GM19397 (cell line): Measurements from ENCODE around the gene PLA1A.

Source experiments
- ATAC-seq: cut with Tn5 transposase; IDR thresholded peaks from one replicate; pipeline ENCODE4 v1.9.1; 2021; ENCODE audit warnings: mild to moderate bottlenecking, moderate library complexity; ENCODE audit not compliant: unreplicated experiment

PLA1A gene

GRCh38 chr3:119604878-119605277 is 7.2 kb downstream of the PLA1A start:
- ATAC-seq: no peak

GRCh38 chr3:119608405-119609000 is 10.8 kb downstream of the PLA1A start:
- ATAC-seq: no peak

DNA sequence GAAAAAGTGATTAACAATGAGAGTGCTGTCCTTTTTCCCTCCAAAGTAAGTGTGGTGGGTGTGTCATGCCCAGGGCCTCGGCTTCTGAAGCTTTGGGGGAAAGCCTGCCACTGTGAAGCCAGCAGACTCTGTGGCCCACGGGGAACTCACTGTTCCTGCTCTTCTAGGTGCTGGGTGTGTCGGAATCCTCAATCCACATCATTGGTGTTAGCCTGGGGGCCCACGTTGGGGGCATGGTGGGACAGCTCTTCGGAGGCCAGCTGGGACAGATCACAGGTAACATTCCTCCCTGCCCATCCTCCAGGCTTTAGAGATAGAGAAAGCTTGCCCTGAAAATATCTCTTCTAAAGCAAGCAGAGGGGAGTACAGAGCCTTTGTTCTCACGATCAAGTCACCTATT is 11.6 kb downstream of the PLA1A start:
- no peak for ATAC-seq

DNA sequence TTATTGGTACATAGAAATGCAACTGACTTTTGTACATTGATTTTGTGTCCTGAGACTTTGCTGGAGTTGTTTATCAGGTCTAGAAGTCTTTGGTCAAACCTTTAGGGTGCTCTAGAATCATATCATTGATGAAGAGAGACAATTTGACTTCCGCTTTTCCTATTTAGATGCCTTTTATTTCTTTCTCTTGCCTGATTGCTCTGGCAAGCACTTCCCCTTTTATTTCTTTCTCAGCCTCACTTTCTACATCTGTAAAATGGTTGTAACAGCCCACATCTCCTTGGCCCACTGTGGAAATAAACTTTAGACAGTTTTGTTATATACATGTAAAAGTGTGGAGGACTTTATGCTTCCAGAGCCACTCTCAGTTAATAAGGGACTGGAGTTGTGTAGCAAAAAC is 14.0 kb downstream of the PLA1A start:
- no peak for ATAC-seq

- no peak for ATAC-seq
Observed at GRCh38 chr3:119613201-119613600, 15.5 kb downstream of the PLA1A start.

DNA sequence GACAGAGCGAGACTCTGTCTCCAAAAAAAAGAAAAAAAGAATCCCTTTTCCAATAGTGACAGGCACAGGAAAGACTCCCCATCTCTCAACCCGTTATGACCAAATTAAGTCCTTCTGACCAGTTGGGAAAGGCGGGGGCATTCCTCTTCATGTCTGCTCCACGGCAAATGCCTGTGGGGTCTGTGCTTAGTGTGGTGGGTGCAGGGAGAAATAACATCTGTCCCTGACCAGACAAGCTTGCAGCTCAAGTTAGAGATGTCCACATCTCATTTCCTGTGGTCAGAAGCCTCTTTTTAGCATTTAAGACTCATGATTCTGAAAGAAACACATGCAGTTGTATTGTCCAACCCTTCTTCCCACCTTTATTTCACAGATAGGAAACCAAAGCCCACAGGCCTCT is 16.2 kb downstream of the PLA1A start:
- no peak for ATAC-seq

DNA sequence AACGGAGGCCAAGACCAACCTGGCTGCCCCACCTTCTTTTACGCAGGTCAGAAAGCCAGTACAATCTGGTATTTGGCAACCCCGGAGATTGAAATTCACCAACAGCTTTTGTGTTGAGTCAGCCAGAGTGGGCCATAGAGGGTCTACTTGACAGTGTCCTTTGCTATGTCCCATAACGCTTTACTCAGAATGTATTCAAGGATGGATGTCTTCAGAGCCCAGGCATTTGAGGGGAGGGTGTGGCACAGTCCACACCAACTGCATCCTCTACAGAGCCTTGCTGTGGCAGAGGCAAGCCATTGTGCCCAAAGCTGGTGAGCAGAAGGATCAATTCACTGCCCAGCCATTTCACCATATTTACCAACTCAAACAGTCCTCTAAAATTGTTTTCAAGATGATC is 18.4 kb downstream of the PLA1A start:
- ATAC-seq: no peak

DNA sequence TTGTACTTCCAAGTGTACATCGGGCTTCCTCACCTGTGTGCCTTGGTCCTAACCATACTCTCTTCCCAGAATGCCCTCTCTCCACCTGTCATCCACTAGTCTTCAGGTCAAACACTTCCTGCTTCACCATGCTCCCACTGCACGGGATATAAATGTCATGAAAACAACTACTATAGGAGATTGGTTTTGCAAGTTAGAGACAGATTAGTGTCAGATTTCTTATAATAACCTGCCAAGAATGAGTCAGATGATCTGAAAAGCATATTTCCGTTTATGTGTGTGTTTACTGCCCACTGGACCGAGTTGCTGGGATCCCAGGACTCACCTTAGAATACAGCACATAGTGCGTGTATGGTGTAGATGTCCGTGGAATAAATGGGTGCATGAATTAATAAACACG is 21.4 kb downstream of the PLA1A start:
- no peak for ATAC-seq

DNA sequence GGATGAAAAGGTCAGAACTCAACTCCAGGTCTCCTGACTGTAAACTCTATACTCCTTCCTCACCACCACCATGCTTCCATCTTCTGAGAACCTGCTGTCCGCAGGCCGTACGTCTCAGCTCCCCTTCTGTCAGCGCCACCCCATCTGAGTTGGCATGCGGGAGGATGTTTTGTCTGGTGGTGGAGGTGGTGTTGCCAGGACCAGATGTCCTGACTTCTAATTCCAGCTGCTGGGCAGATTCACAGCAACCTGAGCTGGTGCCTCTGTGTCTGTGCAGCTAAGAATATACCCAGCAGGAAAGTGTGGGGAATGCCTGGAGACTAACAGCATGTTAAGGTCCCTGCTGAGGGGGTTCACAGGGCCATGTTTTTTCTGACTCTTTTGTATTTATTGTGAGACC is 23.2 kb downstream of the PLA1A start:
- ATAC-seq: no peak

GRCh38 chr3:119624002-119624720 is 26.5 kb downstream of the PLA1A start:
- ATAC-seq: no peak

- ATAC-seq: no peak
Observed at GRCh38 chr3:119625451-119626153, 27.9 kb downstream of the PLA1A start.

GRCh38 chr3:119626196-119626595 is 28.5 kb downstream of the PLA1A start:
- no peak for ATAC-seq

- no peak for ATAC-seq
Observed at GRCh38 chr3:119627461-119627860, 29.8 kb downstream of the PLA1A start.

DNA sequence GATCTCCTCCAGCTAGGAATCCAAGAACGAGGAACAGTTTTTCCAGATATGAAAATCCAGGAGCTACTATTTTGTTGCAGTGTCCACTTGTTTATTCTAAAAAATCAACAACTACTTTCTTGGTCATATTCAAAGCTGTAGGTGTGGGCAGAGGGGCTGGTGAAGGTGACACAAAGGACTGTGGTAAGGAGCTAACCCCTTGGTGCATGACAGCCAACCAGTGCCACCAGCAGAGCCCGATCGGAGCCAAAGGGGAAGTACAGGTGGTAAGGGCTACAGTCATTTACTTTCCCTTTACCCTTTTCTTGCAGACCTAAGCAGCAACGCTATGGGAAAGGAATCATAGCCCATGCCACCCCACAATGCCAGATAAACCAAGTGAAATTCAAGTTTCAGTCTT is 30.7 kb downstream of the PLA1A start:
- ATAC-seq: peak; percentile 63

DNA sequence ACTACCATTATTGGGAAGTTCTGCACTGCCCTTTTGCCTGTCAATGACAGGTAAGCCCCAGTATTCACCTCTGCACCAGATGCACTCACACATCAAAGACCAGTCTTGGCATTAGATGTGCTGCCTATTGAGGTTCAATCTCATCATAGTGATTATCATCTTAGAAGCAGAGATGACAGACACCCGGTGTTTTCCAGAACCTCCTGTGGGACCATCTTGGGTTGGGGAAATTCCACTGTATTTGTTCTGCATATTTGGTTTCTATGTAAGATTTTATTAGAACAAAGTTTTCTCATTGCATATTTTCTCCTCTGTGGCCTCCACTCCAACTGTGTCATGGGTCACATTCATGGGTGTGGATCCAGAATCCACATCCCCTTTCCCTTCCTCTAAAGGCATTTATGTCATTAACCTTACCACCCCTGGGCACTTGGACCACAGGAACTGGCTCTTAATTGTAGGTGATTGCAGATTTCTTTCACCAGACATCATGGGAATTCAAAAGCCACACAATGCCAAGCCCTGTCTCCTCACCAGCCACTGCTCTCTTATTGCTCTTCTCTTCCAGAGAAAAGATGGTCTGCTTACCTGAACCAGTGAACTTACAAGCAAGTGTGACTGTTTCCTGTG is 31.2 kb downstream of the PLA1A start:
- peak; percentile 32 for ATAC-seq

DNA sequence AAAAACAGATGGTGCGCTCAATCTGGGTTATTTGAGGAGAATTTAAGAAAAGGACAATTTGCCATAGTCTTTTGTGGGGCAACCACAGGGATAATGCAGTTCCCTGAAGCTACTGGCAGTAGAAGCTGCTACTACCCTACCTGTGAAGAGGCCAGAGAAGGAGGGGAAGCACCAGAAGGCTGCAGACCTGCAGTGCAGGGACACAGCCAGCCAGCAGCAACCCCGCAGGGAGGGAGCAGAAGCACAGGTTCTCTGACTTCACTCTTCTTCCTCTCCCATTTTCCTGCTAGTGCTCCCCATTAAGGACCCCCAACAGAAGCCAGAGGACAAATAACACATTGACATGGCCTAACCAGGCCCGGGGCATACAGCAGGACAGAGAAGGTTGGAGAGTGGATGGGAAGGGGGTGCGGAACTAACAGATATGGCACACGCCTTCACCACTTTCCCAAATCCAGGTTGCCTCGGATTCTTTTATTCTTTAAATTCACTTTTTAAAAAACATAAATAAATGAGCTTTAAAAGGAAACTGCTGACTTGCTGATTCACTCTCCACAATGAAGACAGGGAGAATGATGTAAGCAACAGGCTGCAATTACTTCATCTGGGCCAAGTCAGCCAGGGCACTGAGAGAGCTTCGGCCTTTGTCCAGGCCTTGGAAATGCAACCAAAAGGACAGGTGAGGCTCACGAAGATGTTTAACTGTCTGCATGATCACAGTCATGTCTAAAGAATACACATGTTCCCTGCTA is 32.6 kb downstream of the PLA1A start:
- no peak for ATAC-seq

DNA sequence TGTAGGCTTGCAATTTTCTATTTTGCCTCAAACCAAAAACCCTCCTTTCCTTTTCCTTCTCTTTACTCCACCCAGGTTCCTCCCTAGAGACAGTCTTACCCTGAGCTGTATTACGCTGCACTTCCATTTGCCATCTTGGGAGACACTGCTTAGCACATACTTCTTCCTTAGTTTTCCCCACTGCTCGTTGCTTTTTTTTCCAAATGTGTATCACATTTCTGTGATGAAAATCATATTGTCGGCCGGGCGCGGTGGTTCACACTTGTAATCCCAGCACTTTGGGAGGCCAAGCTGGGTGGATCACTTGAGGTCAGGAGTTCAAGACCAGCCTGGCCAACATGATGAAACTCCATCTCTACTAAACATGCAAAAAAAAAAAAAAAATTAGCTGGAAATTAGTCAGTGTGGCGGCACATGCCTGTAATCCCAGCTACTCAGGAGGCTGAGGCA is 33.2 kb downstream of the PLA1A start:
- no peak for ATAC-seq

- no peak for ATAC-seq
Observed at GRCh38 chr3:119631516-119631915, 33.8 kb downstream of the PLA1A start.

DNA sequence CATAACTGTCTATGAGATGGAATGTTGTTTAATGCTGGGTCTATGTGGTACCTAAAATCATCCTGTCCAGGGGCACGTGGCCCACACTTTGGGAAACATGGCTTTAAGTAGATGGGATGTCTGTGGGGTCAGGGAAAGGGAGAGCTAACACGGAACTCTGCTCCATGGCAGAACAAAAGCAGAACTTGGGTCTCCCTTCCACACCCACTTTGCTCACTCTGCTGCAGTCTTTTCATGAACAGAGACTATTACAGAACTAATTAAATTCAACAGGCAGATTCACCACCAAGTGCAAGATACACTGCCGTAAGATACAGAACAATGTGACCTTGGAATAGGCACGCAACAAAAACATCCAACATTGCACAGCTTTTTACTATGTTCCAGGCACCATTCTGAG is 34.5 kb downstream of the PLA1A start:
- no peak for ATAC-seq

GRCh38 chr3:119632829-119633228 is 35.1 kb downstream of the PLA1A start:
- no peak for ATAC-seq

GRCh38 chr3:119635719-119636118 is 38.0 kb downstream of the PLA1A start:
- no peak for ATAC-seq
